AG04450 (cell line): ENCODE data around the gene B4GALNT3. TPM values are rescaled to one million over a fixed set of nuclear protein-coding genes. Genes with fewer than 3 reads are reported as not detected.

Experiments
- CTCF ChIA-PET: fragments of 300-600, 350-600 bp; formaldehyde crosslinking; extraction: SDS; loops from one replicate; lab custom pipeline; 2022; ENCODE audit warnings: antibody characterized with exemption, inconsistent platforms; lab: Charles Lee
- POLR2A ChIA-PET: fragments of 350-600 bp; formaldehyde crosslinking; extraction: SDS; loops from one replicate; lab custom pipeline; 2021; ENCODE audit warnings: antibody characterized with exemption, inconsistent platforms; lab: Yijun Ruan, JAX
- DNase-seq: peaks from one replicate; pipeline ENCODE4 v3.0.0-alpha.2; 2011; ENCODE audit warnings: low read depth, low spot score
- H3K27ac ChIP-seq: one replicate; pipeline ENCODE4 v1.5.1; 2012; ENCODE audit warnings: low read depth, low read length, control low read depth
- H3K27me3 ChIP-seq: one replicate; pipeline ENCODE4 v1.6.0; 2012; ENCODE audit warnings: low read length; ENCODE audit not compliant: control insufficient read depth, insufficient read depth
- H3K4me3 ChIP-seq: 2 replicates; pipeline ENCODE4 v1.5.1; 2011; ENCODE audit warnings: mild to moderate bottlenecking, low read depth, low read length, control low read depth
- H3K9me3 ChIP-seq: 2 replicates; pipeline ENCODE4 v1.5.1; 2012; ENCODE audit warnings: low read length; ENCODE audit not compliant: control insufficient read depth, insufficient read depth
- CTCF ChIP-seq: IDR thresholded peaks from 2 replicates; pipeline ENCODE4 v1.5.1; 2011; ENCODE audit warnings: low read depth, low read length, control low read depth, inconsistent platforms
- polyA plus RNA-seq: library from polyadenylated mRNA; depleted of rRNA; stranded (reverse); fragments of >200 nt; gene quantifications from 2 replicates; pipeline ENCODE4 v1.2.3, GENCODE V29; 2011

Gene B4GALNT3
- polyA plus RNA-seq, 1 experiment: not detected

- DNase-seq: no peak
- H3K27ac ChIP-seq: no peak overlapping the region
- no peak for TF ChIP-seq CTCF
- no peaks in the 10 kb centered on the region; the same call in 1 of the 2 replicates for H3K9me3 ChIP-seq
- H3K27me3 ChIP-seq: peaks cover 57% of the 10 kb centered on the region
- ChIA-PET POLR2A (no interaction called here), CTCF (no interaction called here)
- H3K4me3 ChIP-seq: no peak overlapping the region
Observed at GRCh38 chr12:561908-562593, 102.3 kb downstream of the B4GALNT3 start.

GRCh38 chr12:562634-563033 is 102.9 kb downstream of the B4GALNT3 start:
- no peaks in the 10 kb centered on the region; the same call in 1 of the 2 replicates for H3K9me3 ChIP-seq
- ChIA-PET POLR2A (no interaction called here), CTCF (no interaction called here)
- TF ChIP-seq CTCF: no peak
- no peak overlapping the region for H3K27ac ChIP-seq
- no peak overlapping the region for H3K4me3 ChIP-seq
- peaks cover 53% of the 10 kb centered on the region for H3K27me3 ChIP-seq
- DNase-seq: no peak

GRCh38 chr12:563250-563781 is 103.6 kb downstream of the B4GALNT3 start:
- no peaks in the 10 kb centered on the region; the same call in 1 of the 2 replicates for H3K9me3 ChIP-seq
- DNase-seq: no peak
- ChIA-PET POLR2A (no interaction called here), CTCF (no interaction called here)
- H3K27ac ChIP-seq: no peak overlapping the region
- no peak for TF ChIP-seq CTCF
- no peak overlapping the region for H3K4me3 ChIP-seq
- H3K27me3 ChIP-seq: peaks cover 50% of the 10 kb centered on the region

GRCh38 chr12:563787-564298 is 104.1 kb downstream of the B4GALNT3 start:
- Histone ChIP-seq H3K27ac (no peak overlapping the region), H3K27me3 (peaks cover 45% of the 10 kb centered on the region), H3K4me3 (no peak overlapping the region), H3K9me3 (no peaks in the 10 kb centered on the region; the same call in 1 of the 2 replicates)
- no peak for TF ChIP-seq CTCF
- ChIA-PET CTCF (interaction anchor here (0.6 to 2.0 kb wide), 3 partner anchors 13 to 250 kb away, joined by 4 to 5 read pairs (median 5); no protein-coding TSS in a partner anchor), POLR2A (no interaction called here)
- DNase-seq: no peak

GRCh38 chr12:565161-565560 is 105.4 kb downstream of the B4GALNT3 start:
- TF ChIP-seq CTCF: no peak
- ChIA-PET POLR2A (no interaction called here), CTCF (interaction anchor here (1.4 to 2.0 kb wide), 3 partner anchors 12 to 249 kb away, joined by 4 to 5 read pairs (median 4); no protein-coding TSS in a partner anchor)
- H3K27me3 ChIP-seq: peaks cover 36% of the 10 kb centered on the region
- DNase-seq: no peak
- no peaks in the 10 kb centered on the region; the same call in 1 of the 2 replicates for H3K9me3 ChIP-seq
- H3K4me3 ChIP-seq: no peak overlapping the region
- H3K27ac ChIP-seq: no peak overlapping the region
